ENCODE results near the gene SPRTN. TPM values are rescaled to one million over a fixed set of nuclear protein-coding genes. Genes with fewer than 3 reads are reported as not detected.
A peak's percentile ranks its signal among the peaks of the same experiment; 100 is the strongest.

SPRTN gene
- total RNA-seq, 4 donors from 2014 or later, result 18.6 to 27.5 (median 22.7) TPM

- H3K4me3 ChIP-seq, result no peak overlapping the region
- TF ChIP-seq POLR2A (IDR thresholded peaks at IDR 0.05) (no peak), CTCF (IDR thresholded peaks at IDR 0.05) (no peak)
- H3K4me1 ChIP-seq, result no peaks in the 10 kb centered on the region
- H3K27me3 ChIP-seq, result no peaks in the 10 kb centered on the region
- no peak overlapping the region for H3K27ac ChIP-seq
- DNase-seq, result no peak
- no peaks in the 10 kb centered on the region for H3K36me3 ChIP-seq
- H3K9me3 ChIP-seq, result no peaks in the 10 kb centered on the region
These were observed 25.7 kb upstream of the SPRTN start for GRCh38 chr1:231312432-231312788.

GRCh38 chr1:231313661-231314060 lies 24.4 kb upstream of the SPRTN start:
- Histone ChIP-seq H3K4me1 (no peaks in the 10 kb centered on the region), H3K4me3 (no peak overlapping the region), H3K27ac (no peak overlapping the region), H3K27me3 (no peaks in the 10 kb centered on the region), H3K36me3 (no peaks in the 10 kb centered on the region), H3K9me3 (no peaks in the 10 kb centered on the region)
- DNase-seq, result no peak
- no peak for TF ChIP-seq CTCF (IDR thresholded peaks at IDR 0.05)
- TF ChIP-seq POLR2A (IDR thresholded peaks at IDR 0.05), result no peak

GRCh38 chr1:231315887-231316286 lies 22.2 kb upstream of the SPRTN start:
- H3K9me3 ChIP-seq, result no peaks in the 10 kb centered on the region
- no peaks in the 10 kb centered on the region for H3K36me3 ChIP-seq
- H3K27me3 ChIP-seq, result no peaks in the 10 kb centered on the region
- TF ChIP-seq CTCF (IDR thresholded peaks at IDR 0.05) (peak in 4 of 6 experiments; percentile 40 to 50 (median 47)), POLR2A (IDR thresholded peaks at IDR 0.05) (no peak)
- H3K27ac ChIP-seq, result no peak overlapping the region
- peak in 2 of 3 donors; percentile 50 to 60 for DNase-seq
- no peaks in the 10 kb centered on the region for H3K4me1 ChIP-seq
- no peak overlapping the region for H3K4me3 ChIP-seq

- Histone ChIP-seq H3K27ac (no peak overlapping the region), H3K27me3 (no peaks in the 10 kb centered on the region), H3K9me3 (no peaks in the 10 kb centered on the region), H3K36me3 (no peaks in the 10 kb centered on the region), H3K4me1 (no peaks in the 10 kb centered on the region), H3K4me3 (no peak overlapping the region)
- TF ChIP-seq POLR2A (IDR thresholded peaks at IDR 0.05), result no peak
- TF ChIP-seq CTCF (IDR thresholded peaks at IDR 0.05), result no peak
- DNase-seq, result no peak
These were observed 20.6 kb upstream of the SPRTN start for GRCh38 chr1:231317306-231318014.

GRCh38 chr1:231318015-231318355 lies 20.1 kb upstream of the SPRTN start:
- Histone ChIP-seq H3K27me3 (no peaks in the 10 kb centered on the region), H3K27ac (no peak overlapping the region), H3K36me3 (no peaks in the 10 kb centered on the region), H3K4me3 (no peak overlapping the region), H3K4me1 (no peaks in the 10 kb centered on the region), H3K9me3 (no peaks in the 10 kb centered on the region)
- no peak for DNase-seq
- TF ChIP-seq CTCF (IDR thresholded peaks at IDR 0.05) (no peak), POLR2A (IDR thresholded peaks at IDR 0.05) (no peak)

GRCh38 chr1:231318568-231318967 lies 19.5 kb upstream of the SPRTN start:
- no peaks in the 10 kb centered on the region for H3K27me3 ChIP-seq
- no peak overlapping the region for H3K4me3 ChIP-seq
- no peak for DNase-seq
- no peak overlapping the region for H3K27ac ChIP-seq
- no peaks in the 10 kb centered on the region for H3K4me1 ChIP-seq
- TF ChIP-seq CTCF (IDR thresholded peaks at IDR 0.05) (no peak), POLR2A (IDR thresholded peaks at IDR 0.05) (no peak)
- H3K36me3 ChIP-seq, result no peaks in the 10 kb centered on the region
- no peaks in the 10 kb centered on the region for H3K9me3 ChIP-seq
